Fibroblast of the aortic adventitia (primary cell): ENCODE results near the gene DIAPH3. TPM values are rescaled to one million over a fixed set of nuclear protein-coding genes. Genes with fewer than 3 reads are reported as not detected.

Source experiments
- DNase-seq: peaks from one replicate; pipeline ENCODE4 v3.0.0-alpha.2; 2010; ENCODE audit warnings: low read depth
- H3K4me3 ChIP-seq: 2 replicates; pipeline ENCODE4 v1.5.1; 2011; ENCODE audit warnings: low read depth, mild to moderate bottlenecking, control low read depth, low read length, moderate library complexity
- CTCF ChIP-seq: IDR thresholded peaks from 2 replicates; pipeline ENCODE4 v1.5.1; 2011; ENCODE audit warnings: mild to moderate bottlenecking, low read length, control low read depth, inconsistent platforms; ENCODE audit not compliant: insufficient read depth
- total RNA-seq: library from RNA; depleted of rRNA; stranded (reverse); fragments of >200 nt; gene quantifications from 2 replicates; pipeline ENCODE4 v1.2.3, GENCODE V29; 2012; ENCODE audit warnings: low replicate concordance

DIAPH3 gene
- total RNA-seq, 1 donor: 40.9 TPM

- H3K4me3 ChIP-seq: no peak overlapping the region
- no peak for TF ChIP-seq CTCF
- DNase-seq: no peak
These were observed 362.4 kb downstream of the DIAPH3 start for GRCh38 chr13:59801107-59801880.

GRCh38 chr13:59793107-59793506 lies 370.6 kb downstream of the DIAPH3 start:
- no peak for TF ChIP-seq CTCF
- no peak overlapping the region for H3K4me3 ChIP-seq
- DNase-seq: no peak

GRCh38 chr13:59790626-59791025 lies 373.1 kb downstream of the DIAPH3 start:
- no peak overlapping the region for H3K4me3 ChIP-seq
- DNase-seq: peak; percentile 33
- TF ChIP-seq CTCF: no peak

GRCh38 chr13:59789558-59789957 lies 374.2 kb downstream of the DIAPH3 start:
- no peak overlapping the region for H3K4me3 ChIP-seq
- DNase-seq: no peak
- no peak for TF ChIP-seq CTCF

- no peak for TF ChIP-seq CTCF
- H3K4me3 ChIP-seq: no peak overlapping the region
- no peak for DNase-seq
These were observed 376.0 kb downstream of the DIAPH3 start for GRCh38 chr13:59787679-59788078.

GRCh38 chr13:59782696-59783095 lies 381.0 kb downstream of the DIAPH3 start:
- H3K4me3 ChIP-seq: no peak overlapping the region
- no peak for DNase-seq
- TF ChIP-seq CTCF: no peak

GRCh38 chr13:59780058-59780457 lies 383.7 kb downstream of the DIAPH3 start:
- peak; percentile 16 for DNase-seq
- no peak overlapping the region for H3K4me3 ChIP-seq
- TF ChIP-seq CTCF: no peak
